ELR (cell line): Measurements from ENCODE around the gene ST6GALNAC5.

Experiments
- DNase-seq: peaks from one replicate; pipeline ENCODE4 v3.0.0-alpha.2; 2015; ENCODE audit warnings: low read depth

Gene ST6GALNAC5

GRCh38 chr1:76868154-76868882, 1.0 kb downstream of the ST6GALNAC5 start:
- DNase-seq = peak; percentile 55

- DNase-seq = no peak
These were observed 1.6 kb downstream of the ST6GALNAC5 start for GRCh38 chr1:76868916-76869315.

GRCh38 chr1:76870037-76870436, 2.8 kb downstream of the ST6GALNAC5 start:
- no peak for DNase-seq

GRCh38 chr1:76871355-76871974, 4.2 kb downstream of the ST6GALNAC5 start:
- no peak for DNase-seq

GRCh38 chr1:76872944-76873343, 5.7 kb downstream of the ST6GALNAC5 start:
- no peak for DNase-seq

GRCh38 chr1:76876655-76877395, 9.5 kb downstream of the ST6GALNAC5 start:
- no peak for DNase-seq

GRCh38 chr1:76879014-76879413, 11.7 kb downstream of the ST6GALNAC5 start:
- DNase-seq = peak; percentile 61

- no peak for DNase-seq
These were observed 14.5 kb downstream of the ST6GALNAC5 start for GRCh38 chr1:76881762-76882161.

GRCh38 chr1:76891931-76892622, 24.8 kb downstream of the ST6GALNAC5 start:
- peak; percentile 19 for DNase-seq

GRCh38 chr1:76892675-76893074, 25.4 kb downstream of the ST6GALNAC5 start:
- DNase-seq = no peak

- DNase-seq = peak; percentile 76
These were observed 34.0 kb downstream of the ST6GALNAC5 start for GRCh38 chr1:76901158-76901767.

- no peak for DNase-seq
These were observed 38.8 kb downstream of the ST6GALNAC5 start for GRCh38 chr1:76905876-76906595.

GRCh38 chr1:76909311-76909710, 42.0 kb downstream of the ST6GALNAC5 start:
- no peak for DNase-seq

- no peak for DNase-seq
These were observed 51.8 kb downstream of the ST6GALNAC5 start for GRCh38 chr1:76919085-76919484.

- DNase-seq = no peak
These were observed 54.3 kb downstream of the ST6GALNAC5 start for GRCh38 chr1:76921590-76921989.

- DNase-seq = no peak
These were observed 58.5 kb downstream of the ST6GALNAC5 start for GRCh38 chr1:76925825-76926224.

- no peak for DNase-seq
These were observed 61.2 kb downstream of the ST6GALNAC5 start for GRCh38 chr1:76928522-76928921.

- DNase-seq = no peak
These were observed 61.9 kb downstream of the ST6GALNAC5 start for GRCh38 chr1:76929136-76929535.

GRCh38 chr1:76933847-76934815, 66.9 kb downstream of the ST6GALNAC5 start:
- DNase-seq = no peak

GRCh38 chr1:76938304-76938703, 71.0 kb downstream of the ST6GALNAC5 start:
- DNase-seq = no peak
